GM12878 (cell line): Measurements from ENCODE around the gene POLDIP3. TPM values are rescaled to one million over a fixed set of nuclear protein-coding genes. Genes with fewer than 3 reads are reported as not detected.

ENCODE experiments used
- BCL3 ChIP-seq: IDR thresholded peaks from 2 replicates; pipeline ENCODE4 v1.6.1; 2011; ENCODE audit warnings: borderline replicate concordance, low read depth, mild to moderate bottlenecking, moderate library complexity, low read length; ENCODE audit not compliant: insufficient read depth, poor library complexity, severe bottlenecking
- CBX3 ChIP-seq: fragments of 200-600 bp; sonication (generic); IDR thresholded peaks from 2 replicates; pipeline ENCODE4 v1.6.1; 2016; ENCODE audit warnings: low read depth, borderline replicate concordance
- CHD2 ChIP-seq: IDR thresholded peaks from 2 replicates; pipeline ENCODE4 v1.6.1; 2011; ENCODE audit warnings: low read depth, low read length, improper control_type of control experiment, borderline replicate concordance
- CREB1 ChIP-seq: IDR thresholded peaks from 2 replicates; pipeline ENCODE4 v1.6.1; 2012; ENCODE audit warnings: low read depth, mild to moderate bottlenecking, inconsistent platforms
- HCFC1 ChIP-seq: fragments of 150-350 bp; IDR thresholded peaks from 2 replicates; pipeline ENCODE4 v1.6.1; 2014; ENCODE audit warnings: low read length
- IRF4 ChIP-seq: IDR thresholded peaks from 2 replicates; pipeline ENCODE4 v1.6.1; 2011; ENCODE audit warnings: low read depth, low read length
- JUNB ChIP-seq: IDR thresholded peaks from 2 replicates; pipeline ENCODE4 v1.6.1; 2016; ENCODE audit warnings: antibody characterized with exemption, mild to moderate bottlenecking
- MEF2B ChIP-seq: fragments of 450-650 bp; IDR thresholded peaks from 2 replicates; pipeline ENCODE4 v1.6.1; 2018; ENCODE audit warnings: mild to moderate bottlenecking, moderate library complexity; ENCODE audit not compliant: partially characterized antibody, poor library complexity, severe bottlenecking
- PKNOX1 ChIP-seq: fragments of 450-650 bp; IDR thresholded peaks from 2 replicates; pipeline ENCODE4 v1.6.1; 2016; ENCODE audit warnings: mild to moderate bottlenecking
- SPI1 ChIP-seq: IDR thresholded peaks from 2 replicates; pipeline ENCODE4 v1.6.1; 2011; ENCODE audit warnings: low read depth, mild to moderate bottlenecking, low read length, moderate library complexity, borderline replicate concordance; ENCODE audit not compliant: insufficient read depth
- USF2 ChIP-seq: IDR thresholded peaks from 2 replicates; pipeline ENCODE4 v1.6.1; 2011; ENCODE audit warnings: low read depth, low read length, improper control_type of control experiment, borderline replicate concordance
- YY1 ChIP-seq: IDR thresholded peaks from 2 replicates; pipeline ENCODE4 v1.6.1; 2011; ENCODE audit warnings: low read depth, mild to moderate bottlenecking, low read length
- polyA plus RNA-seq, 11 experiments: library from polyadenylated mRNA; depleted of rRNA in 4 of 11; unstranded in 6 of 11; stranded (reverse) in 5 of 11; fragments of >200 nt; fragmentation: Nextera tagmentation in 4 of 11; fragmentation: Illumina TruSeq in 1 of 11; extraction: Ambion mirVana in 4 of 11; extraction: Trizol in 1 of 11; gene quantifications; 1 replicate in 1 of 11; 2 replicates in 10 of 11; pipeline versions ENCODE4 v1.2.1 to v1.2.3, GENCODE V29; 2011 to 2016; ENCODE audit warnings: inconsistent platforms in 2 of 11, missing spikeins in 2 of 11, low read depth in 1 of 11
- total RNA-seq, 4 experiments: library from RNA; depleted of rRNA in 3 of 4; stranded (reverse); fragments of >200 nt in 3 of 4; fragmentation: Illumina TruSeq in 1 of 4; extraction: Trizol in 1 of 4; gene quantifications; 2 replicates each; pipeline versions ENCODE4 v1.2.1 to v1.2.3, GENCODE V29; 2013 to 2021

POLDIP3 gene
- total and polyA plus RNA-seq, 10 of the 15 experiments (the other 5 are each of a cell fraction or from before 2014, with no cell fraction given): 14.8 to 60.2 (median 49.5) TPM

GRCh38 chr22:42613872-42614301, 796 bp downstream of the POLDIP3 start (continued):
- TF ChIP-seq HCFC1: no peak
- TF ChIP-seq CREB1: 0 out of 2 replicates have a peak, but pooled peaks have one; percentile 8
- TF ChIP-seq YY1: 0 out of 2 replicates have a peak, but pooled peaks have one; percentile 16
- TF ChIP-seq MEF2B: no peak
- no peak for TF ChIP-seq CBX3
- peak; percentile 51; the same call in 1 of the 2 replicates for TF ChIP-seq IRF4
- TF ChIP-seq CHD2: no peak
- TF ChIP-seq JUNB: peak; percentile 42; the same call in 1 of the 2 replicates
- TF ChIP-seq SPI1: peak; percentile 55
- TF ChIP-seq PKNOX1: 0 out of 2 replicates have a peak, but pooled peaks have one; percentile 11
- TF ChIP-seq USF2: no peak
- TF ChIP-seq BCL3: no peak
